ENCODE data around the gene DAZAP1.

GRCh38 chr19:1408300-1409203 is 1.2 kb downstream of the DAZAP1 start:
- TF ChIP-seq CTCF (IDR thresholded peaks at IDR 0.05; ENCODE audit: insufficient read depth, low read length, poor library complexity, severe bottlenecking), result no peak
- TF ChIP-seq EZH2phosphoT487 (conservative IDR thresholded peaks at IDR 0.05; ENCODE audit: low read length), result no peak
